Endothelial cell of umbilical vein (primary cell): ENCODE measurements around the gene SCP2. TPM values are rescaled to one million over a fixed set of nuclear protein-coding genes. Genes with fewer than 3 reads are reported as not detected.

Source experiments
- BruUV-seq: library from RNA; stranded (reverse); fragments of 400-500 nt; replicated peaks from 2 replicates; lab custom pipeline; 2021; lab: Mats Ljungman, UMichigan
- CTCF ChIA-PET: fragments of 300-600, 350-600 bp; sonication (Branson Sonifier 250); formaldehyde crosslinking; loops from one replicate; lab custom pipeline; 2021; ENCODE audit warnings: antibody characterized with exemption, inconsistent platforms; lab: Charles Lee
- POLR2A ChIA-PET: fragments of 300-600, 350-600 bp; sonication (Branson Sonifier 250); formaldehyde crosslinking; loops from one replicate; lab custom pipeline; 2021; ENCODE audit warnings: antibody characterized with exemption, inconsistent platforms; lab: Charles Lee
- DNase-seq: peaks from one replicate; pipeline ENCODE4 v3.0.0-alpha.2; 2011; ENCODE audit warnings: low read depth, low spot score
- FAIRE-seq: peaks from 2 replicates; lab custom pipeline; 2011; peaks lifted over from hg19 to GRCh38; lab: Jason Lieb, UNC
- H2AFZ ChIP-seq: 2 replicates; pipeline ENCODE4 v1.6.0; 2012; ENCODE audit warnings: low read depth, low read length, control low read depth, inconsistent platforms
- H3K27ac ChIP-seq: 2 replicates; pipeline ENCODE4 v1.5.1; 2011; ENCODE audit warnings: low read depth, mild to moderate bottlenecking, control low read depth, low read length, moderate library complexity; ENCODE audit not compliant: insufficient read depth
- H3K27me3 ChIP-seq, 2 experiments: 2 replicates each; pipeline versions ENCODE4 v1.6.0 to v1.6.1; 2011; ENCODE audit warnings: low read length in 2 of 2, mixed read lengths in 1 of 2; ENCODE audit not compliant: control insufficient read depth in 2 of 2, insufficient read depth in 2 of 2
- H3K36me3 ChIP-seq, 2 experiments: 2 replicates in 1 of 2; 3 replicates in 1 of 2; pipeline ENCODE4 v1.5.1; 2011; ENCODE audit warnings: low read length in 2 of 2, mild to moderate bottlenecking in 1 of 2, moderate library complexity in 1 of 2; ENCODE audit not compliant: control insufficient read depth in 2 of 2, insufficient read depth in 2 of 2; ENCODE audit errors: extremely low read depth in 1 of 2
- H3K4me1 ChIP-seq: 3 replicates; pipeline ENCODE4 v1.5.1; 2011; ENCODE audit warnings: mild to moderate bottlenecking, low read length; ENCODE audit not compliant: control insufficient read depth, insufficient read depth; ENCODE audit errors: extremely low read depth
- H3K4me2 ChIP-seq: 2 replicates; pipeline ENCODE4 v1.6.1; 2011; ENCODE audit warnings: low read length, control low read depth, mixed read lengths; ENCODE audit not compliant: insufficient read depth
- H3K4me3 ChIP-seq, 3 experiments: fragments of 200-600 bp in 1 of 3; sonication (generic), shearing (Covaris generic) in 1 of 3; replicated peaks in 1 of 3; 2 replicates each; pipeline ENCODE4 v1.5.1; 2011 to 2016; ENCODE audit warnings: control low read depth in 3 of 3, low read length in 3 of 3, mild to moderate bottlenecking in 2 of 3, inconsistent platforms in 1 of 3, low read depth in 1 of 3, moderate library complexity in 1 of 3; ENCODE audit not compliant: insufficient read depth in 1 of 3
- H3K79me2 ChIP-seq: 2 replicates; pipeline ENCODE4 v1.6.0; 2012; ENCODE audit warnings: low read length, inconsistent platforms; ENCODE audit not compliant: control insufficient read depth, insufficient read depth
- H3K9ac ChIP-seq: replicated peaks from 2 replicates; pipeline ENCODE3; 2011; ENCODE audit warnings: low read length, control low read depth; ENCODE audit not compliant: insufficient read depth; ENCODE audit errors: extremely low read depth
- H3K9me1 ChIP-seq: replicated peaks from 3 replicates; pipeline ENCODE4 v1.6.0; 2011; ENCODE audit warnings: mild to moderate bottlenecking, low read length; ENCODE audit not compliant: control insufficient read depth, insufficient read depth; ENCODE audit errors: extremely low read depth
- H3K9me3 ChIP-seq: replicated peaks from 2 replicates; pipeline ENCODE4 v1.5.1; 2012; ENCODE audit warnings: low read length, inconsistent platforms; ENCODE audit not compliant: control insufficient read depth, insufficient read depth
- H4K20me1 ChIP-seq: replicated peaks from 2 replicates; pipeline ENCODE3; 2011; ENCODE audit warnings: mild to moderate bottlenecking, low read length; ENCODE audit not compliant: control insufficient read depth, insufficient read depth; ENCODE audit errors: extremely low read depth
- CTCF ChIP-seq, 2 donors: IDR thresholded peaks; 1 replicate in 1 of 2; 2 replicates in 1 of 2; pipeline ENCODE4 v1.5.1; 2011; ENCODE audit warnings: low read length in 2 of 2, mild to moderate bottlenecking in 2 of 2, moderate library complexity in 2 of 2, control low read depth in 1 of 2, inconsistent platforms in 1 of 2, low read depth in 1 of 2; ENCODE audit not compliant: insufficient read depth in 1 of 2; ENCODE audit errors: extremely low read depth in 1 of 2
- EZH2 ChIP-seq: IDR thresholded peaks from 2 replicates; pipeline ENCODE4 v1.6.1; 2012; ENCODE audit warnings: borderline replicate concordance, low read depth, mild to moderate bottlenecking, moderate library complexity, low read length, inconsistent platforms; ENCODE audit not compliant: severe bottlenecking
- FOS ChIP-seq: IDR thresholded peaks from 2 replicates; pipeline ENCODE4 v1.6.1; 2011; ENCODE audit warnings: mild to moderate bottlenecking, low read length, moderate library complexity, borderline replicate concordance; ENCODE audit not compliant: insufficient read depth
- GATA2 ChIP-seq: IDR thresholded peaks from 2 replicates; pipeline ENCODE4 v1.7.0; 2011; ENCODE audit warnings: low read depth, mild to moderate bottlenecking, moderate library complexity, mixed read lengths, low read length; ENCODE audit not compliant: insufficient read length, insufficient read depth
- JUN ChIP-seq: IDR thresholded peaks from 2 replicates; pipeline ENCODE4 v1.6.1; 2011; ENCODE audit warnings: borderline replicate concordance, low read depth; ENCODE audit not compliant: insufficient read length, insufficient read depth
- MAX ChIP-seq: IDR thresholded peaks from 2 replicates; pipeline ENCODE4 v1.6.1; 2011; ENCODE audit not compliant: insufficient read depth, insufficient read length
- MYC ChIP-seq: IDR thresholded peaks from one replicate; pipeline ENCODE4 v1.6.1; 2011; ENCODE audit warnings: mild to moderate bottlenecking, low read depth, low read length
- POLR2A ChIP-seq: IDR thresholded peaks from 2 replicates; pipeline ENCODE4 v1.6.1; 2012; ENCODE audit warnings: low read depth, mild to moderate bottlenecking, control low read depth, low read length
- POLR2AphosphoS5 ChIP-seq: IDR thresholded peaks from 2 replicates; pipeline ENCODE4 v1.6.1; 2012; ENCODE audit warnings: low read depth, mild to moderate bottlenecking, control low read depth, low read length, moderate library complexity; ENCODE audit not compliant: insufficient read depth
- dilution Hi-C: fragments of 300-500 bp; cut with MboI; formaldehyde crosslinking; loops from one replicate; pipeline ENCODE4 v1.15.0; 2019; ENCODE audit warnings: low sequenced_read_pairs; ENCODE audit not compliant: extremely low pct_ligation_motif_present
- intact Hi-C: fragments of 100-400 bp; cut with micrococcal nuclease; formaldehyde crosslinking; loops from one replicate; pipeline ENCODE4 v1.10.0; 2022
- polyA plus RNA-seq, 4 experiments: library from polyadenylated mRNA; depleted of rRNA in 3 of 4; stranded (reverse) in 3 of 4; unstranded in 1 of 4; fragments of >200 nt; gene quantifications; 2 replicates each; pipeline versions ENCODE4 v1.2.1 to v1.2.3, GENCODE V29; 2011 to 2012; ENCODE audit warnings: missing spikeins in 1 of 4
- total RNA-seq: library from RNA; stranded (reverse); gene quantifications from 2 replicates; pipeline ENCODE4 v1.2.3, GENCODE V29; 2021

Gene SCP2
- total and polyA plus RNA-seq, 2 donors (not counting 3 experiments of a cell fraction or from before 2014, with no cell fraction given): 42.4 to 92.7 TPM

DNA sequence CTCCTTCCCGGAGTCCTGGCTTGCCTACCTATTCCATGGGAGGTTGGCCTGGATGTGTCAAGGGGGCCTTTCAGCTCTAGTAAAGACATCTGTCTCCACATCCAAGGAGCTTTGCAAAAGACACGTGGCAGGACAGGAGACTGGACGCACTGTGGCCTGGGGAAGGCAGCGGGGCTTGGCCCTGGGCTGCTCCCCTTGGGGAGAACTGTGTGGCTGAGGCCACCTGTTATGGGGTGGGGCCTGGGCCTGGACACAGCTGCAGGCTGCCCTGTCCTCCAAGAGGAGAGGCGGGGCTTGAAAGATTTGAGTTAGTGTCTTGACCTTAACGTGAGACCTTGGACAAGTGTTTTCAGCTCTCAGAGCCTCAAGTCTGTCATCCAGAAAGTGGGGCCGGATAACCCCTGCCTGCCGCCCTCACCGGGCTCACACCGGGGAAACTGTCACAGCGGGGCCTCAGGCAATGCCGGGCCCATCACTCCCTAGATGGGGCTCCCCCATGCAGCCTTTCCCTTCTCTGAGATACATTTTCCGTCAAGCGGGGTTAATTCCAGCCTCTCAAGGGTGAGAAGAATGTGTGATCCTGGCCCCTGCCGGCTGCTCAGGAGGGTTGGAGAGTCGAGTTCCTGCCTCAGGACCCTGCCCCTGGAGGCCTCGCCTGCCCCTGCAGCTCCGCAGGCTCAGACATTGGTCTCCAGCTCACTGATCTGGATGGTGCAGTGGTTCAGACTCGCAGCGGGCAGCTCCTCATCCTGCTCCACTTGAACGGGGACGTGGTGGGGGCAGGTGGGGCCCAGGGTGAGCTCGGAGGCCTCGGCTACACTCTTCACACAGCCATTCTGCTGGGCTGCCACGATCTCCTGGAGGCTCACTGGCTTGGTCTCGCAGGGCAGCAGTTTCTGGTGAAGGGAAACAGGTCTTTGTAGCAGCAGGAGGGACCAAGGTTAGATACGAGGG lies 160.5 kb downstream of the SCP2 start:
- H3K9ac ChIP-seq: no peak overlapping the region
- H3K27ac ChIP-seq: no peak overlapping the region
- intact Hi-C loops: no loop called here
- H3K27me3 ChIP-seq: no peaks in the 10 kb centered on the region
- H3K9me3 ChIP-seq: no peaks in the 10 kb centered on the region
- no peaks in the 10 kb centered on the region for H3K9me1 ChIP-seq
- H3K4me3 ChIP-seq: no peak overlapping the region
- H2AFZ ChIP-seq: no peak overlapping the region
- CTCF ChIA-PET: interaction anchor here (1.0 to 1.2 kb wide), 3 partner anchors 10 to 94 kb away, joined by 3 to 4 read pairs (median 3); no protein-coding TSS in a partner anchor
- H4K20me1 ChIP-seq: no peaks in the 10 kb centered on the region
- dilution Hi-C loops: no loop called here
- DNase-seq (no peak), FAIRE-seq (no peak)
- no peaks in the 10 kb centered on the region for H3K36me3 ChIP-seq
- no peak overlapping the region for H3K4me2 ChIP-seq
- POLR2A ChIA-PET: no interaction called here
- no TSS peak for BruUV-seq
- TF ChIP-seq MAX (no peak), JUN (no peak), POLR2A (no peak), POLR2AphosphoS5 (no peak), MYC (no peak), EZH2 (no peak), GATA2 (no peak), FOS (no peak), CTCF (IDR thresholded peaks at IDR 0.05; ENCODE audit: extremely low read depth in 1 of 2, insufficient read depth in 1 of 2, low read depth in 1 of 2, low read length in 2 of 2) (no peak)
- H3K4me1 ChIP-seq: no peaks in the 10 kb centered on the region
- no peaks in the 10 kb centered on the region for H3K79me2 ChIP-seq
